Esophagus squamous epithelium (tissue), 5 donors: ENCODE results near the gene DNER. TPM values are rescaled to one million over a fixed set of nuclear protein-coding genes. Genes with fewer than 3 reads are reported as not detected.

Experiments
- DNase-seq: peaks from one replicate; lab custom pipeline; 2025; lab: John Stamatoyannopoulos, UW
- H3K27ac ChIP-seq, 4 donors: fragments of 200-600 bp; sonication (generic); one replicate each; pipeline ENCODE4 v1.5.1; 2016 to 2019; ENCODE audit warnings: mild to moderate bottlenecking in 1 of 4
- H3K27me3 ChIP-seq, 4 donors: fragments of 200-600 bp; sonication (generic); 1 replicate in 3 of 4; 2 replicates in 1 of 4; pipeline versions ENCODE4 v1.5.1 to v1.6.0; 2017 to 2021; ENCODE audit warnings: antibody characterized with exemption in 1 of 4
- H3K36me3 ChIP-seq, 3 donors: fragments of 200-600 bp; sonication (generic); one replicate each; pipeline ENCODE4 v1.5.1; 2016 to 2019
- H3K4me1 ChIP-seq, 3 donors: fragments of 200-600 bp; sonication (generic); one replicate each; pipeline ENCODE4 v1.5.1; 2017 to 2019
- H3K4me3 ChIP-seq, 4 donors: fragments of 200-600 bp; sonication (generic); 1 replicate in 3 of 4; 2 replicates in 1 of 4; pipeline ENCODE4 v1.5.1; 2016 to 2019; ENCODE audit warnings: mild to moderate bottlenecking in 2 of 4, moderate library complexity in 1 of 4
- H3K9me3 ChIP-seq, 3 donors: fragments of 200-600 bp; sonication (generic); one replicate each; pipeline ENCODE4 v1.5.1; 2016 to 2019
- CTCF ChIP-seq, 6 experiments: fragments of 450-650 bp in 4 of 6; fragments of 200-600 bp in 2 of 6; sonication (generic) in 2 of 6; IDR thresholded peaks; one replicate each; pipeline ENCODE4 v1.5.1; 2016 to 2019; ENCODE audit warnings: antibody characterized with exemption in 6 of 6, mild to moderate bottlenecking in 4 of 6, moderate library complexity in 4 of 6
- POLR2A ChIP-seq, 4 donors: fragments of 450-650 bp; IDR thresholded peaks; one replicate each; pipeline ENCODE4 v1.6.1; 2017; ENCODE audit warnings: antibody characterized with exemption in 4 of 4, mild to moderate bottlenecking in 4 of 4, moderate library complexity in 3 of 4
- WGBS, 2 donors: methylation state at CpG; one replicate each; pipeline ENCODE4 v1.1.5; 2018; 5-methylcytosine and 5-hydroxymethylcytosine counted together
- intact Hi-C: fragments of 100-400 bp; cut with DNase I; formaldehyde crosslinking; loops from one replicate; pipeline ENCODE4 v1.15.0; 2022
- total RNA-seq, 4 donors: library from RNA; depleted of rRNA; stranded (reverse); fragments of >200 nt; gene quantifications; one replicate each; pipeline ENCODE4 v1.1.0, GENCODE V29; 2016
- donor health status: DM: yes; HTN: yes; CAD: no.

The DNER gene
- total RNA-seq, 4 donors from 2014 or later, result 0.27 to 2.5 (median 0.91) TPM

- TF ChIP-seq POLR2A (IDR thresholded peaks at IDR 0.05) (no peak), CTCF (IDR thresholded peaks at IDR 0.05) (no peak)
- DNase-seq, result no peak
- 44 to 45% methylated on average over 5 of the region's 5 CpGs for WGBS, 2 donors
- peaks cover 0 to 10% (median 0%) of the 10 kb centered on the region in 4 donors for H3K27me3 ChIP-seq
- H3K4me1 ChIP-seq, result no peaks in the 10 kb centered on the region
- H3K9me3 ChIP-seq, result no peaks in the 10 kb centered on the region
- H3K4me3 ChIP-seq, result no peak overlapping the region
- intact Hi-C loops, result no loop called here
- H3K36me3 ChIP-seq, result no peaks in the 10 kb centered on the region
- H3K27ac ChIP-seq, result no peak overlapping the region
Measured at GRCh38 chr2:229572507-229573271, 141.7 kb downstream of the DNER start.

- intact Hi-C loops, result no loop called here
- Histone ChIP-seq H3K36me3 (no peaks in the 10 kb centered on the region), H3K27ac (no peak overlapping the region), H3K9me3 (no peaks in the 10 kb centered on the region), H3K4me3 (no peak overlapping the region), H3K27me3 (no peaks in the 10 kb centered on the region), H3K4me1 (no peaks in the 10 kb centered on the region)
- WGBS, 2 donors, result 76 to 85% methylated on average over 7 of the region's 7 CpGs
- no peak for DNase-seq
- no peak for TF ChIP-seq POLR2A (IDR thresholded peaks at IDR 0.05)
- no peak for TF ChIP-seq CTCF (IDR thresholded peaks at IDR 0.05)
Measured at GRCh38 chr2:229571243-229571642, 143.1 kb downstream of the DNER start.

GRCh38 chr2:229566370-229566769 is 148.0 kb downstream of the DNER start:
- H3K9me3 ChIP-seq, result no peaks in the 10 kb centered on the region
- H3K36me3 ChIP-seq, result no peaks in the 10 kb centered on the region
- no peaks in the 10 kb centered on the region for H3K27me3 ChIP-seq
- H3K4me3 ChIP-seq, result no peak overlapping the region
- 78 to 91% methylated on average over 2 of the region's 2 CpGs for WGBS, 2 donors
- no peak for DNase-seq
- TF ChIP-seq POLR2A (IDR thresholded peaks at IDR 0.05) (no peak), CTCF (IDR thresholded peaks at IDR 0.05) (no peak)
- intact Hi-C loops, result no loop called here
- no peak overlapping the region for H3K27ac ChIP-seq
- H3K4me1 ChIP-seq, result no peaks in the 10 kb centered on the region

GRCh38 chr2:229564300-229564907 is 150.0 kb downstream of the DNER start:
- H3K36me3 ChIP-seq, result no peaks in the 10 kb centered on the region

More at GRCh38 chr2:229564300-229564907, 150.0 kb downstream of the DNER start:
- 64 to 68% methylated on average over 2 of the region's 2 CpGs for WGBS, 2 donors
- Histone ChIP-seq H3K4me3 (no peak overlapping the region), H3K27ac (no peak overlapping the region), H3K4me1 (no peaks in the 10 kb centered on the region), H3K27me3 (no peaks in the 10 kb centered on the region), H3K9me3 (no peaks in the 10 kb centered on the region)
- TF ChIP-seq POLR2A (IDR thresholded peaks at IDR 0.05) (no peak), CTCF (IDR thresholded peaks at IDR 0.05) (no peak)
- intact Hi-C loops, result no loop called here
- no peak for DNase-seq
